Stomach smooth muscle (tissue), 2 donors: ENCODE results near the gene SLC25A20.

Source experiments
- H3K27ac ChIP-seq: one replicate; pipeline ENCODE4 v1.7.0; 2013; ENCODE audit warnings: mild to moderate bottlenecking, low read length, inconsistent platforms
- H3K27me3 ChIP-seq, 2 donors: one replicate each; pipeline ENCODE4 v1.7.0; 2013; ENCODE audit warnings: low read length in 2 of 2; ENCODE audit not compliant: insufficient read depth in 2 of 2, control insufficient read depth in 1 of 2
- H3K36me3 ChIP-seq, 2 donors: one replicate each; pipeline ENCODE4 v1.7.0; 2013; ENCODE audit warnings: low read length in 2 of 2; ENCODE audit not compliant: control insufficient read depth in 2 of 2, insufficient read depth in 2 of 2
- H3K4me1 ChIP-seq: one replicate; pipeline ENCODE4 v1.7.0; 2013; ENCODE audit warnings: low read length; ENCODE audit not compliant: control insufficient read depth, insufficient read depth
- H3K4me3 ChIP-seq, 2 donors: one replicate each; pipeline ENCODE4 v1.7.0; 2013; ENCODE audit warnings: low read length in 2 of 2
- H3K9ac ChIP-seq, 2 donors: one replicate each; pipeline ENCODE4 v1.7.0; 2013; ENCODE audit warnings: low read length in 2 of 2, mild to moderate bottlenecking in 1 of 2
- H3K9me3 ChIP-seq, 2 donors: one replicate each; pipeline ENCODE4 v1.7.0; 2013; ENCODE audit warnings: low read length in 2 of 2; ENCODE audit not compliant: control insufficient read depth in 2 of 2
- donor health status: healthy.
- donor health status: Pancreatic carcinoma.

SLC25A20 gene

GRCh38 chr3:48896936-48897335 is 1.7 kb downstream of the SLC25A20 start:
- H3K9ac ChIP-seq, result no peak overlapping the region
- H3K27me3 ChIP-seq, result no peaks in the 10 kb centered on the region
- H3K9me3 ChIP-seq, result no peaks in the 10 kb centered on the region
- H3K27ac ChIP-seq, result no peak overlapping the region
- peaks cover 0 to under 1% of the 10 kb centered on the region in 2 donors for H3K36me3 ChIP-seq
- no peak overlapping the region for H3K4me3 ChIP-seq
- H3K4me1 ChIP-seq, result peaks cover 14% of the 10 kb centered on the region

- Histone ChIP-seq H3K4me1 (peaks cover 14% of the 10 kb centered on the region), H3K27ac (no peak overlapping the region), H3K9me3 (no peaks in the 10 kb centered on the region), H3K9ac (no peak overlapping the region), H3K4me3 (no peak overlapping the region), H3K36me3 (peaks cover 0 to 8% of the 10 kb centered on the region in 2 donors), H3K27me3 (no peaks in the 10 kb centered on the region)
These were observed 4.2 kb downstream of the SLC25A20 start for GRCh38 chr3:48894516-48894915.

GRCh38 chr3:48891606-48892005 is 7.1 kb downstream of the SLC25A20 start:
- Histone ChIP-seq H3K4me1 (no peaks in the 10 kb centered on the region), H3K27me3 (no peaks in the 10 kb centered on the region), H3K36me3 (peaks cover 0 to 10% of the 10 kb centered on the region in 2 donors), H3K27ac (no peak overlapping the region), H3K4me3 (no peak overlapping the region), H3K9ac (no peak overlapping the region), H3K9me3 (no peaks in the 10 kb centered on the region)

GRCh38 chr3:48885753-48886152 is 12.9 kb downstream of the SLC25A20 start:
- no peak overlapping the region for H3K27ac ChIP-seq
- no peaks in the 10 kb centered on the region for H3K4me1 ChIP-seq
- H3K9me3 ChIP-seq, result no peaks in the 10 kb centered on the region
- H3K9ac ChIP-seq, result no peak overlapping the region
- H3K27me3 ChIP-seq, result no peaks in the 10 kb centered on the region
- no peak overlapping the region for H3K4me3 ChIP-seq
- H3K36me3 ChIP-seq, result peaks cover 6 to 15% of the 10 kb centered on the region in 2 donors

GRCh38 chr3:48881652-48882114 is 17.0 kb downstream of the SLC25A20 start:
- no peaks in the 10 kb centered on the region for H3K9me3 ChIP-seq
- no peak overlapping the region for H3K4me3 ChIP-seq
- H3K27me3 ChIP-seq, result no peaks in the 10 kb centered on the region
- no peaks in the 10 kb centered on the region for H3K4me1 ChIP-seq
- no peak overlapping the region for H3K27ac ChIP-seq
- no peak overlapping the region for H3K9ac ChIP-seq
- H3K36me3 ChIP-seq, result peaks cover 6 to 13% of the 10 kb centered on the region in 2 donors

- Histone ChIP-seq H3K4me1 (no peaks in the 10 kb centered on the region), H3K27me3 (no peaks in the 10 kb centered on the region), H3K9me3 (no peaks in the 10 kb centered on the region), H3K27ac (no peak overlapping the region), H3K36me3 (peaks cover 6 to 13% of the 10 kb centered on the region in 2 donors), H3K4me3 (no peak overlapping the region), H3K9ac (no peak overlapping the region)
These were observed 17.7 kb downstream of the SLC25A20 start for GRCh38 chr3:48881006-48881405.

- no peak overlapping the region for H3K4me3 ChIP-seq
- no peaks in the 10 kb centered on the region for H3K4me1 ChIP-seq
- peaks cover 6 to 9% of the 10 kb centered on the region in 2 donors for H3K36me3 ChIP-seq
- no peaks in the 10 kb centered on the region for H3K27me3 ChIP-seq
- H3K9ac ChIP-seq, result no peak overlapping the region
- H3K27ac ChIP-seq, result no peak overlapping the region
- H3K9me3 ChIP-seq, result no peaks in the 10 kb centered on the region
These were observed 18.7 kb downstream of the SLC25A20 start for GRCh38 chr3:48879994-48880377.

- H3K9ac ChIP-seq, result no peak overlapping the region
- peaks cover 6 to 9% of the 10 kb centered on the region in 2 donors for H3K36me3 ChIP-seq
- no peak overlapping the region for H3K4me3 ChIP-seq
- H3K27me3 ChIP-seq, result no peaks in the 10 kb centered on the region
- H3K27ac ChIP-seq, result no peak overlapping the region
- no peaks in the 10 kb centered on the region for H3K4me1 ChIP-seq
- no peaks in the 10 kb centered on the region for H3K9me3 ChIP-seq
These were observed 19.2 kb downstream of the SLC25A20 start for GRCh38 chr3:48879307-48879993.

- H3K9ac ChIP-seq, result no peak overlapping the region
- peaks cover 5 to 6% of the 10 kb centered on the region in 2 donors for H3K36me3 ChIP-seq
- no peak overlapping the region for H3K27ac ChIP-seq
- H3K27me3 ChIP-seq, result no peaks in the 10 kb centered on the region
- no peak overlapping the region for H3K4me3 ChIP-seq
- no peaks in the 10 kb centered on the region for H3K4me1 ChIP-seq
- no peaks in the 10 kb centered on the region for H3K9me3 ChIP-seq
These were observed 21.0 kb downstream of the SLC25A20 start for GRCh38 chr3:48877671-48878070.

- H3K9ac ChIP-seq, result no peak overlapping the region
- H3K27me3 ChIP-seq, result no peaks in the 10 kb centered on the region
- H3K36me3 ChIP-seq, result peaks cover 21 to 23% of the 10 kb centered on the region in 2 donors
- H3K4me1 ChIP-seq, result no peaks in the 10 kb centered on the region
- no peaks in the 10 kb centered on the region for H3K9me3 ChIP-seq
- H3K4me3 ChIP-seq, result no peak overlapping the region
- H3K27ac ChIP-seq, result no peak overlapping the region
These were observed 35.6 kb downstream of the SLC25A20 start for GRCh38 chr3:48863122-48863521.

GRCh38 chr3:48859206-48859605 is 39.5 kb downstream of the SLC25A20 start:
- no peaks in the 10 kb centered on the region for H3K9me3 ChIP-seq
- H3K4me1 ChIP-seq, result no peaks in the 10 kb centered on the region
- H3K27me3 ChIP-seq, result no peaks in the 10 kb centered on the region
- peaks cover 21 to 35% of the 10 kb centered on the region in 2 donors for H3K36me3 ChIP-seq
- no peak overlapping the region for H3K4me3 ChIP-seq
- no peak overlapping the region for H3K27ac ChIP-seq
- H3K9ac ChIP-seq, result no peak overlapping the region
